ENCODE data around the gene RGS6.

The RGS6 gene

GRCh38 chr14:72578514-72578913, 646.3 kb downstream of the RGS6 start:
- DNase-seq (ENCODE audit: low read depth), result no peak

- DNase-seq (ENCODE audit: low read depth), result no peak
These were observed 650.4 kb downstream of the RGS6 start for GRCh38 chr14:72582582-72582981.

- DNase-seq (ENCODE audit: low read depth), result no peak
These were observed 651.4 kb downstream of the RGS6 start for GRCh38 chr14:72583316-72584272.

- no peak for DNase-seq (ENCODE audit: low read depth)
These were observed 656.3 kb downstream of the RGS6 start for GRCh38 chr14:72588521-72588920.

GRCh38 chr14:72589652-72590051, 657.4 kb downstream of the RGS6 start:
- DNase-seq (ENCODE audit: low read depth), result no peak

GRCh38 chr14:72590577-72590976, 658.3 kb downstream of the RGS6 start:
- DNase-seq (ENCODE audit: low read depth), result no peak

GRCh38 chr14:72591391-72591790, 659.2 kb downstream of the RGS6 start:
- DNase-seq (ENCODE audit: low read depth), result no peak

GRCh38 chr14:72594099-72594901, 662.1 kb downstream of the RGS6 start:
- no peak for DNase-seq (ENCODE audit: low read depth)

- DNase-seq (ENCODE audit: low read depth), result no peak
These were observed 663.1 kb downstream of the RGS6 start for GRCh38 chr14:72595152-72595862.

GRCh38 chr14:72597252-72598233, 665.3 kb downstream of the RGS6 start:
- DNase-seq (ENCODE audit: low read depth), result no peak

GRCh38 chr14:72598306-72598705, 666.1 kb downstream of the RGS6 start:
- DNase-seq (ENCODE audit: low read depth), result no peak

- DNase-seq (ENCODE audit: low read depth), result no peak
These were observed 667.6 kb downstream of the RGS6 start for GRCh38 chr14:72599579-72600470.

GRCh38 chr14:72600551-72601330, 668.5 kb downstream of the RGS6 start:
- DNase-seq (ENCODE audit: low read depth), result no peak

- DNase-seq (ENCODE audit: low read depth), result no peak
These were observed 671.4 kb downstream of the RGS6 start for GRCh38 chr14:72603639-72604038.

- no peak for DNase-seq (ENCODE audit: low read depth)
These were observed 671.9 kb downstream of the RGS6 start for GRCh38 chr14:72604133-72604532.

- no peak for DNase-seq (ENCODE audit: low read depth)
These were observed 673.1 kb downstream of the RGS6 start for GRCh38 chr14:72605096-72605920.

GRCh38 chr14:72605921-72606220, 673.6 kb downstream of the RGS6 start:
- no peak for DNase-seq (ENCODE audit: low read depth)

GRCh38 chr14:72606879-72607278, 674.6 kb downstream of the RGS6 start:
- DNase-seq (ENCODE audit: low read depth), result no peak
